Measurements from ENCODE around the gene ASTN2.

Gene ASTN2

DNA sequence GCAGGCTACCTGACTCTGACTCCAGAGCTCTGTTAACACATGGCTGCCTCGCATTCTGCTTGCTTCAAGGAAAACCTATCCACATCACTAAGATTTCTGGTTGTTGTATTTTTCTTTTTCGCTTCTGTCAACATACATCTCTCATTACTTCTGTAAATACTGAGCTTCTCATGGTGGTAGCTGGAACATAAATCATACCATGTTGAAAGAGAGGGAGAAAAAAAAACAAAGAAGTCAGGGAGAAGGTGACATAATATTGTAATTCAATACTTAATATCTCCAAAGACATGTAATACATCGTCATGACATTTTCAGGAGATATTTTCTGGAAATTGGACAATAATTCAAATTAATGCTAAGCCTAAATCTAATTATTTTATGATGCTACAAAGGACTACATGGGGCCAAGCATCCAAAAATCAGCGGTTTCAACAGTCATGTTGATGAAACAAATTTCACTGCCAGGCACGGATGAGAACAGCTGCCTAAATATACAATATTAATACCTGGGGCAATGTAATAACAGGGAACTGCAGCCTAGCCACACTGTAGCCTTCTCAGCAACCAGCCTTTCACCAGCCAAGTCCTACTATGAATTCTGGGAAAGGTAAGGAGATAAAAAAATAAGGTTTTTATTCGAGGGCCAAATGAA, 395.8 kb downstream of the ASTN2 start:
- DNase-seq (ENCODE audit: low spot score), result no peak

DNA sequence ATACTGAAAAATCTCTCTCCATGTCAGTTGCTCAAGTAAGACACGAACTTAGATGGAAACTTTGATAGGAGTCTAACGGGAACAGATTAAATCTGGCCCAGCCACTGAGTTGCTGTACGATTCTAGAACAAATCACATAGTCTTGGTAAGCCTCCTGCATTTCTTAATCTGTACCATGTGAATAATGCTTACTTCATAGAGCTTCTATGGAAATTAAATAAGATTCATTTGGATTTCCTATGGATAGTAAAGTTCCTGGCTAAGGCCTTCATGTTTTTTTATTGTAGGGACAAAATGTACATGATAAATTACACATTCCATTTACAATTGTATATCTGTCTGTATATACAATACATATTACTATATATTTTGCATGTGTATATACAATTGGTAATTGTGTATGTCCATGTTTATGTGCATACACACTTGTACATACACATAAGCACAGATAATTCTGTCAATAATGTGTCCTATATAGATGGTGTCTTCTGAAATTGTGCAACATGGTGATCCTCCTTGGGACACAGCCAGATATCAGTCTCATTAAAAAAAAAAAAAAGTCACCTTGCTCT, 397.4 kb downstream of the ASTN2 start:
- no peak for DNase-seq (ENCODE audit: low spot score)

DNA sequence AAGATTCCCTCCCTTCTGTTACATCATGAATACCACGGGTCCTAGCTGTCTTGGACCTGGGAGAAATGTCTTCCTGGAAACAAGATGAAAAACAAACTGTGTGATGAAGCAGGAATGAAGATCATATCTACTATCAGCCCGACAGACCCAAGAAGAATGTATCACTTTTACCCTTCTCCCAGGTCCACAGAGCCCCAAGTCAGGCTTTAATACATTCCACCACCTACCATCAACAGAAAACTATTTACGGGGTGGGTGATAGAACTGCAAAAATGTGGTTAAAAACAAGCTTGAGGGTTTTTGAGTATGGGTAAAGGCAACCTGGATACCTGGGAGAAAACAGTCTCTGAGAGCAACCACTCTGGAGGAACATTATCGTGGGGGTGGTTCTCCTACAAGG, 400.8 kb downstream of the ASTN2 start:
- no peak for DNase-seq (ENCODE audit: low spot score)

DNA sequence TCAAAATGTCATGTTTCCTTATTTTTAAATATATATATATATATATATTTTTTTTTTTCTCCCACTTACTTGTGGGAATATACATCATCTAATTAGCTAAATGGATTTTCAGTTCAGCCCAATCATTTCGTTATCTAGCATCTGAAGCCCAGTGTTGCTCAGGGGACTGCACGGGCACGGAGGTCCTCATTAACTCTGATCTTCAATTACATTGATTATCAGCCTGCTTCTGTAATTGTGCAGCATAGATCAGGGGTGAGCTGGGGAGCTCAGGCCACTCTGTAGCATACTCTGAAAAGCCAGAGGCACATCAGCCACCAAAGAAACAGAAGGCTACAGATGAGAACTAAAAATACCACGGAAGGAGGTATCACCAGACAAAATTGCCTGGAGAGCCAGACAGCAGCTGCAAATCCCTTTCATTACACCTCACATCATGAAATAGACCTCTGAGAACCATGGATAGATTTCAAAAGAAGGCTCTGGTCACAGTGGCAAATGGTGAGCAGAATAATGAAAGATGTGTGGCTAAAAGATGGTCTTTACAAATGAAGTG, 401.3 kb downstream of the ASTN2 start:
- DNase-seq (ENCODE audit: low spot score), result no peak

DNA sequence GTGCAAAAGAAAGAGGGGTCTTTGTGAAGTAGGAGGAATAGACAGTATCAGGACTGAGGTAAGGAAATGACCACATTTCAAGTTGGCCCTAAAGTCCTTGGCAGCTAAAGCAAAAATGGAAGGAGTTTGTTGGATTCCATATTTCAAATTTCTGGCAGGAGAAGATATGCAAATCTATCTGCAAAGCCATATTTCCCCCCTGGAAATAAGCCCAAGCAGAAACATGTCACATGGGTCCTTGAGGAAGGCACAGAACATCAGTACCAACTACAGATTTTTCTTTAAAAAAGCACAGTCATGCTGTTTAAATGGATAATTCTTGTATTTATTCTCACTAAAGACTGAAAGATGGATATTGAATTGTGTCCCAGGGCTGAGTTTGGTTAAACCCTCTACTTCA, 404.8 kb downstream of the ASTN2 start:
- no peak for DNase-seq (ENCODE audit: low spot score)

DNA sequence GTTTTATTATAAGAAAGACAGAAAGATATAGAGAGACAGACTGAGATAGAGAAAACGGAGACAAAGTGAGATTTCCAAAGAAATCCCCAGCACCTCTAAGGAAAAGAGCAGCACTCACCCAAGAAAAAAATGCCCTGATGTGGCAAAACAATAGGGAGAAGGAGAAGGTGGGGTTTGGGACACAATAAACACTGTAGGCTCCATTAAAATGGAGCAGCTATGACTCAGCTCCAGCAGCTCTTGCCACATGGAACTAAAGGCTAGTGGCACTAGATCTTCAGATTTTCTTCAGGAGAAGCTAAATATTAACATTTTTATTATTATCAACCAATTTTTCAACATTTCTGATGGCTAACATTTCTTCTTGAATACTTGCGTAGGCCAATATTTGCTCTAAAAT, 406.0 kb downstream of the ASTN2 start:
- DNase-seq (ENCODE audit: low spot score), result no peak

DNA sequence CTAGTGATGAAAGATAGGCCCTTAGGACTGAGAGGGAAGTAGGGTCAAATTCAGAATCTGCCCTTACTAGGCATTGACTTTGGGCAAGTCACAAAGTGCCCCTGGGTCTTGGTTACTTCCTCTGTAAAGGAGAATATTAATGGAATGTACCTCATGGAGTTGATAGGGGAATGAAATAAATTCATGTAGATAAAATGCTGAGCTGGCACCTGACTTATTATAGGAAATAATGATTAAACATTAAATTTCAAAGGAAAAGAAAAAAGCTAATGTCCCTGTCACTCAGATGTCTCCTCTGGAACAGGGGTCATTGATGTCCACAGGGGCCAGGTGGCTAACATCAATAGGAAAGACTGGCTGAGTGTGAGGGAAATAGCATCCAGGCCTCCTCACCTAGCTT, 406.4 kb downstream of the ASTN2 start:
- no peak for DNase-seq (ENCODE audit: low spot score)

DNA sequence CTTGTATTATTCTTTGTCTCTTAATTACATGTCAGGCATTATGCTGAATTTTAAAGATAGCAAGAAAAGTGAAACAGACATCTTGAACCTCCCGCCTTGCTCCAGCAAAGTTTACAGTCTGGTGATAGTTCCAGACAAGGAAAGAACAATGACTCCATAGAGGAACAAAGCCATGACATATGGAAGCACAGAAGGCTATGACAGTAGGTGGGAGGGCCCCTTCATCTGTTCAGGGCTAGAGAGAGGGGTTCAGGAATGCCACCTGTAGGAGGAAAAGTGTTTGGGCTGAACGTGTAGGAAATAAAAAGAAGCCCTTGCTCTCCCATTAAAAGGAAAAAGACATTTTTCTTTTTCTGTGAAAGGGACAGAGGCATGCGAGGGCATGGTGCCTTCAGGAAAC, 412.2 kb downstream of the ASTN2 start:
- DNase-seq (ENCODE audit: low spot score), result peak; percentile 85

DNA sequence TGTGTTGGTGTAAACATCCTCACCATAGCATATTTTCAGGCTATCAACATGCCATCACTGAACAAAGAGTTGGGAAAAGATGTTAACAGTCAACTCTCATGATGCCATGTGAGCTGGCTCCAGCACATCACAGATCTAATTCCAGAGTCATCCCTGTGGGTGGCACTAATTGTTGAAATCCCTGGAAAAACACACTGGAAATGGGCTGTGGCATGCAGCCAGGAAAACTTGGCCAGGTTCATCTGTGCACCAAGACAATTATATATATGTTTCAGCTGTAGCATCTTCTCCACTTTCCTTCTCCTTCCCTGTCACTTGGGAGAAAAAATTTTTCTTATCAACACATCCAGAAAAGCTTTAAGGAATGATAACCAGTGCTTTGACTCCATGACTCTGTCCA, 414.0 kb downstream of the ASTN2 start:
- DNase-seq (ENCODE audit: low spot score), result peak; percentile 58

DNA sequence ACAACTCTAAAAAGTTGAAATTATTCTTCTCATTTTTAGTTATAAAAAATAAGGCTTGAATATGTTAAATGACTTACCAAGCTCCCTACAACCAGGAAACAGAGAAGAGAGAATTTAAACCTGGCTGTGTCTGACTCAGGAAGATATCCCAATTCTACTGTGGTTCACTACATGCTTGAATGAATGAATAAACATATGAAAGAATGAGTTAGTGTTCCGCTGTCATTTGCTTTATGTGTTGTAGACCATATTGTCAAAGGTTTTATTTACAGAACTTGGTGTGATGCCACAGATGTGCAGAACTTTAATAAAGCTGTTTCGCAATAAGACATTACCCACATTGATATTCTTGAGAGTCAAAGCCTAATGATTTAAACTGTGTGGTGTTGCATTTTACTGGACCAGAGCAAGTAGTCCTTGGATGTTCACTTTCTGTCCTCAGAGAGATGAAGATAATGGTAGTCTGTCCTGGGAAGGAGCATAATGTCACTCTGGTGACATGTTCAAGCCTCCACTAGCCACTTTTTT, 414.6 kb downstream of the ASTN2 start:
- DNase-seq (ENCODE audit: low spot score), result no peak

DNA sequence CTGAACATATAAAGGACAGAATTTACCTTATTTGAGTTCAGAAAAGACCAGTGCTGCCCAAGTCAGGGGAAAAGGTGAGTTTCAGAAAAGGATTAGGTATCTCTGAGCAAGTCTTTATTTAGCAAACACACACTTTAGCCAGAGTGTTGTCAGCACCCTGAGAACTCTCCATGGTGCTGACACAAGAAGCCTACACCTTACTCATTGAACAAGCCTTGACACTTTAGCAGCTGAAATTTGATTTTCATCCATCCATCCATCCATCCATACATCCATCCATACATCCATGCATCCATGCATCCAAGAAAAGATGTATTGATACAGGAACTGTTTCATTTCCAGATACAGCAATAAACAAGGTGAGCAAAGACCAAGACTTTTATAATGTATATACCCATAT, 416.6 kb downstream of the ASTN2 start:
- no peak for DNase-seq (ENCODE audit: low spot score)

DNA sequence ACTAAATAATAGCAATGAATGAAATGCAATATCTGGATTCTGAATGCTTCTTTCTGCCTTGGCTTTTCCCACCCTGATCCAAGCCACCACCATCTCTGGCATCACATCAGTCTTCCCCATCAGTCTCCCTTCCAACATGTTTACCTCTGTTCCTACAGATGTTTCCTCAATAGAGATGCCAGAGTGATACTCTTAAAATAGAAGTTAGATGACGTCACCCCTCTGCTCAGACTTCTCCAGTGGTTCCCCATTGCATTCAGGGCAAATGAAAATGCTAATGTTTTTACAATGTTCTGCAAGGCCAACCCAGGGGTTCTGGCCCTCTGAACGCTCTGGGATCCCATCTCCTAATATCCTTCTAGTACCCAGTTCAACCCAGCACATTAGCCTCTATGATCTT, 422.0 kb downstream of the ASTN2 start:
- no peak for DNase-seq (ENCODE audit: low spot score)

DNA sequence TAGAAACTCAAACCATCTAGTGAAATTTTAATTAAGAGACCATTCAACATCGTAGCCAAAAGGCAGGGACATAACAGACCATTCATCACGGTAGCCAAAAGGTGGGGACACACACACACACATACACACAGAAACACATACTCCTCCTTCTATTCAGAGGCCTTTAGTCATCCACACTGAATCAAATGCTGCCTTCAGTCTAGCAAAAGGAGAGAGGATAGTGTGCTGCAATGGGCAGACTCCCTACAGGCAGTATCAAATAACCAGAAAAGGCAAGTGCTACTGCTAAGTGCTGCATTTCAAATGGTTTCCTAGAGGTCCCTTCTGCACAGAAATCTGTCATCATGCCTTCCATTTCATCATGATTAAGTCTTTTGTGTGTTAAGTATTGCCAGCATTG, 423.8 kb downstream of the ASTN2 start:
- no peak for DNase-seq (ENCODE audit: low spot score)

DNA sequence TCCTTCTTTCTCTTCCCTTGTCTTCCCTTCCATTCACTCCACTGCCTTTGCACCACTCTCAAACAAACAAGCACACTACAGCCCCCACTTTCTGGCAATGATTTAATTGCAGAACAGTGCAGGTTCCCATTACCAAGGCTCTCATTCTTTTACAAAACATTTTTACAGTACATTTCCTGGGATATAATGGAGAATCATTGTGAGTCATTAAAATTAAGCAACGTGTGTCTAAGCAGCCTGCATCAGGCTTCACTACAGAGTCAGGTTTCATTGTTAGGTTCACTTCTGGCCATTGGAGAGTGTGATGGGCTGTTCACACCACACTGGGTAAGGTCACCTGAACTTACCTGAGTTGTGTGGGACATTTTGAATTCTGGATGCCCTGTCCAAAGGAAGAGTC, 424.3 kb downstream of the ASTN2 start:
- no peak for DNase-seq (ENCODE audit: low spot score)

DNA sequence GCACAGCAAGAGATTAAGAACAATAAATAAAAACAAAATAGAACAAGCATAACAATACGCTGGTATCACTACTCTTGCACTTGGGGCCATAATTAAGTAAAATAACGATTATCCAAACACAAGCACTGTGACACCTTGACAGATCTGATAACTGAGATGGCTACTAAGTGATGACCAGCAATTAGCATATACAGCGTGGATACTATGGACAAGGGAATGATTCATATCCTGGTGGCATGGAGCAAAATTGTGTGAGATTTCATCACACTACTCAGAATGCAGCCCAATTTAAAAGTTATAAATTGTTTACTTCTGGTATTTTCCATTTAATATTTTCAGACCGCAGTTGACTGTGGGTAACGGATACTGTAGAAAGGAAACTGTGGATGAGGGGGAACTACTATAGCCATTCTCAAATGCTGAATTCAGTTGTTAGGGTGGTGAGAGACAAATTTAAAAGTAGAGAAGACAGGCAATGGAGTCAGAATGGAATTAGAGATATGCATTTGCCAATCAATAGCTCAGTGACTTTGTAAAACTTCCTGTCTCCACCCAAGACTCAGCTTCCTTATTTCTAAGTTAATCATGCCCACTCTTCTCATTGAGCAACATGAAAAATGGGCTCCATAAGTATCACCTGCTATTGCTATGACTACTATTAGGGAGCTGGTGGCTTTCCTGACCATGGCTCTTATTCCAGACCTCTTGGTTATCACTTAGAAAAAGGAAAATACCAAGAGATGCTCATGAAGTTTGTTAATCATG, 427.0 kb downstream of the ASTN2 start:
- no peak for DNase-seq (ENCODE audit: low spot score)

DNA sequence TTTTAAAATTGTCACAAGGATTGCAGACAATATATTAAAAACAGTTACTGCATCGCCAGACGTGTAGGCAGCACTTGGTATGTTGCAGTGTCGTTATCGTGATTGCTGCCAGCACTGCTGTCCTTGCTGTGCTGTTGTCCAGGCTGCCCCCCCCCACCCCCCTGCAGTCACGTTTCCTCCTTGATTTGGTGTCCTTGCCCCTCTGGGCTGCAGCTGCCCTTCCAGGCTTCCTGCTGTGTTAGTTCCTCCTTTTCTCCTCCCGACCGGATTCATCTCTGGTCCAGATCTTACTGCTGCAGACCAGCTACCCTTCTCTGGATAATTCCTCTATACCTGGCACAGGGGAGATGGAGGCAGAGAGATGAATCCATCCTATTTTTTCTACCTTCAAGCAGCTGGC, 428.8 kb downstream of the ASTN2 start:
- peak; percentile 33 for DNase-seq (ENCODE audit: low spot score)

DNA sequence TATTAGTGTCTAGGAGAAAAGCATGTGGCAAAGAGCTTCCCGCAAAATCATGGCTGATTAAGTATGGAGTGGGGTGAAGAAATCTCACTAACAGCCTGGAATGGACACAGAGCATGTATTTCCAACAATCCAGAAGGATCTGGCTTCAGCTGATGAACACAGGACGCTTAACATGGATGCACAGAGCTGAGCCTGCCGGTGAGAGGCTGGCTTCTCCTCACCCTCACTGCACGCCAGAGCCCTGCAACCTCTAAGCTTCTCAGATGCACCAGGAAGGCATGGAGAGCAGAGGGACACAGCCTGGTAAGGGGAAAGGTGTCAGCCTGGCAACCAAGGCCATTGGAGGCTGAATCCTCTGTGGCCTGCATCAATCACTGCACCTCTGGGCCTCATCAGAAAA, 429.3 kb downstream of the ASTN2 start:
- DNase-seq (ENCODE audit: low spot score), result peak; percentile 53

DNA sequence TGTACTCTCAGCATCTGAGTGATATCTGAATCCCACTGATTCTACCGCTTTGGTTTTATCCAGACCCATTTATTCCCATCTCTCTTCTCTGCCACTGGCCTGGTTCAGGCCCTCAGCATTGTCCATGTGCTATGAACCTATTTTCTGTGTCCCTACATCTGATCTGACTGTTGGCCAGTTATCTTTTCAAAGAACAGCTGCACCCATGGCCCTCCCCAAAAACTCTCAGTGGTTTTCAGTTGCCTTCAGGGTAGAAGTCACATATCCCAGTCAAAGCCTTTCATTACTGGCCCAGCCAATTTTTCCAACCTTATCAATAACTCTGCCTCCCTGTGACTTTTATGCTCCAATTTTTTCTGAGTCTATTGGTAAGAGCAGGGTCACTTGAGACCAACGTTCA, 430.7 kb downstream of the ASTN2 start:
- no peak for DNase-seq (ENCODE audit: low spot score)

DNA sequence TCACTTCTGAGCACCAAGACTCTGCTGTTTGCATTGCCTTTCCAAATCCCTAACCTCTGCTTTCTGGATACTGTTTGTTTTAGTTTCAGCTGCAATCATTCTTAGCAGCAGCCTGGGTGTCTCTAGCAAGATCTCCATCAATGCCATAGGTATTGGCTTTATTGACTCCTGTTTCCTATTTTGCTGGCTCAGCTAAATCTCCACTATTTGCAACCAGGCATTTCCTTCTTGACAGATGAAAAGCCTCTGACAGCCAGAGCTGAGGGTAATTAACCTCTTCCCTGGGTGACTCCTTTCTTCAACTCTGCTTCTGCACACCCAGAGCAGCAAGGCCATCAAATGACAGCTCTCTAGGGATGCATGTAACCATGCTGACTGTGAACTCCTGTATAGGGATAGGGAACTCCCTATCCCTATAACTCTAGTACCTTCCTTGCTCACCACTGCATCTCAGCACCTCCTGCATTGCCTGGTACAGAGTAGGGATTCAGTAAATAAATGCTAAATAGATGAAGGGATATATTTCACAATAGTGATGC, 434.2 kb downstream of the ASTN2 start:
- DNase-seq (ENCODE audit: low spot score), result no peak

DNA sequence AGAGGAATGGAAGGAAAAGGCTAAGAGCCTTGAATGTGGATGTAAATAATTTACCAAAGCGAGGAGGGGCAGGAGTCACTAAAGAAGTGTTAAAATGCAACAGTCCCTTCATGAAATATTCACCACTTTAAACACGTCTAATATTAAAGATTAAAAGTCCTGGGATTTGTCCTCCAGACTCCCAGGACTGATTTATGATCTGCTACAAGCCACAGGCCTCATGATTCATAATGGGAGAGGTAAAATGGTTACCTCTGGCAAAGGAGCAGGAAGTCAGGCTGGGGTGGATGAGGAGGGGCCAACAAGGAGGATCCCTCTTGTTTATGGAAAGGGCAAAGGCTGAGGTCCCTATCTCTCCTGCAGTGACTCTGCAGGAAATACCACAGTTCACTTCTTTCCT, 435.4 kb downstream of the ASTN2 start:
- DNase-seq (ENCODE audit: low spot score), result no peak

DNA sequence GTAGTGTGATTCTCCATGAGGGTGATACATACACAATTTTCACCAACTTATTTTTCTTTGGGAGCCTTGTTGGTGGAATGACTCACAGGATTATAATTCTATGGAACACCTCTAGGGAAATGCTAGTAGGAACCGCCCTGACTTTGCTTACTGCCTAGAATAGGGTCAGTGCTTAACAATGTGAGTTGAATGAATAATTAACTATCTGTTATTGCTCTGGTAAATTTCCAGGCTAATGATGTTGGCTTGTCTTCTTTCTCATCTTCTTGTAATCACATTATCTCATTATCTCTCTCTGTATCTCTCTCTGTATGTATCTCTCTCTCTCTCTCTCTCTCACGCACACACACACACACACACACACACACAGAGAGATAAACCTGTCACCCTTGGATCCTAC, 436.7 kb downstream of the ASTN2 start:
- DNase-seq (ENCODE audit: low spot score), result no peak

DNA sequence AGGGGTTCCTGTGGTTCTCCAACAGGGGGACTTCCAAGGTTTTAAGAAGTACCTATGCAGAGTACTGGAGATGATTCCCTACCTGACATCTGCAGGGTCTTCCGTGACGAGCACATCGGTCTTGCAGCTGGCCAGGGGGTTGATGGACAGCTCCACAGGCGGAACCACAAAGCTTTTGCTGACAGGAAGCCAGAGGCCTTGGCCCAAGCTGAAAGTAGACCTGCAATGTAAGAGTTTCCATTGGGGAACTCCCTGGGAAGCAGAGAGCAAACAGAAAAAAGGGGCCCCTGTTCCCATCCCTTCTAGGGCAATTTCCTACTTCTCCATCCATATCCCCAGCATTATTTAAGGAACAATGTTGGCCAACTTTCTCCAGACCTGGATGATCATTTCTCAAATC, 439.7 kb downstream of the ASTN2 start:
- no peak for DNase-seq (ENCODE audit: low spot score)

DNA sequence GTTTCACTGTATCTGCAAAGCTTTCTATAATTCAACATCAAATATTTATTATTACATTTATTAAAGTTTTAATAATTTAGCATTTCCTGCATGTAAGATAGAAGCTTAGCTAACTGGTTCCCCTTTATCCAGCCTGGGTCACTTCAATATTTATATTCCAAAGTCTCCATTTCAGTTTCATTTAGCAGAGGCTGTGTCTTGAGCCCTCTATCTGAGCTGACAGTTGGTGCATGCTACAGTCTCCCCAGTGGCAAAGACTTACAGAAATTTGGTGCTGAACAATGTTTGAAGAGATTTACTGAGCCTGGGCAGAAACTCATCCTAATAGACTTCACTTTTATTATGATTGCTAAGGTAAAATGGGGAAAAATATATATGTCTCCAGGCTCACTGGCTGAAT, 448.7 kb downstream of the ASTN2 start:
- DNase-seq (ENCODE audit: low spot score), result no peak
